Glutamatergic neuron (in vitro differentiated cells): ENCODE data around the gene UBTD2. TPM values are rescaled to one million over a fixed set of nuclear protein-coding genes. Genes with fewer than 3 reads are reported as not detected.
"Not testable (repeated sequence)": the region's sequence is repeated elsewhere in the genome, so short reads cannot be mapped to it uniquely, and the experiment has no call there.

Source experiments
- DNase-seq: peaks from one replicate; pipeline ENCODE4 v3.0.0; 2022
- H3K27ac Mint-ChIP-seq: one replicate; pipeline ENCODE4 v1.8.0; 2020; ENCODE audit warnings: mild to moderate bottlenecking, mixed read lengths, inconsistent platforms; ENCODE audit not compliant: unreplicated experiment
- H3K27me3 Mint-ChIP-seq: one replicate; pipeline ENCODE4 v1.8.0; 2020; ENCODE audit warnings: mild to moderate bottlenecking, moderate library complexity, mixed read lengths, inconsistent platforms; ENCODE audit not compliant: unreplicated experiment
- H3K36me3 Mint-ChIP-seq: one replicate; pipeline ENCODE4 v1.8.0; 2020; ENCODE audit warnings: mild to moderate bottlenecking, mixed read lengths, inconsistent platforms; ENCODE audit not compliant: unreplicated experiment
- H3K4me1 Mint-ChIP-seq: one replicate; pipeline ENCODE4 v1.8.0; 2020; ENCODE audit warnings: mild to moderate bottlenecking, low read depth, mixed read lengths, inconsistent platforms; ENCODE audit not compliant: unreplicated experiment
- H3K4me3 Mint-ChIP-seq: one replicate; pipeline ENCODE4 v1.8.0; 2020; ENCODE audit warnings: mild to moderate bottlenecking, mixed read lengths, inconsistent platforms; ENCODE audit not compliant: unreplicated experiment
- H3K9me3 Mint-ChIP-seq: one replicate; pipeline ENCODE4 v1.8.0; 2020; ENCODE audit warnings: mild to moderate bottlenecking, moderate library complexity, mixed read lengths, inconsistent platforms; ENCODE audit not compliant: unreplicated experiment
- long read RNA-seq: library from polyadenylated mRNA; unstranded; transcript quantifications from one replicate; pipeline ENCODE4 v2.0.0, GENCODE V29; 2020; ENCODE audit not compliant: unreplicated experiment
- total RNA-seq: library from RNA; stranded (reverse); fragmentation: NEBNext Ultra II Directional; extraction: Animal tissue kit (Norgen Biotek cat#: 25700); gene quantifications from one replicate; pipeline ENCODE4 v1.2.1, GENCODE V29; 2021; ENCODE audit not compliant: unreplicated experiment
- TF ChIP-seq, protein P1 (sequence below): fragments of 200-600 bp; sonication (generic); IDR thresholded peaks from one replicate; pipeline ENCODE4 v1.5.0; 2021; ENCODE audit not compliant: partially characterized antibody, unreplicated experiment

UBTD2 gene
- 68.1 TPM for total RNA-seq
- long read RNA-seq, partial matches to known transcripts = 0 of 10 reads
- long read RNA-seq, other reads (novel, unspliced or antisense) = 6 of 10 reads

GRCh38 chr5:172283020-172283861, at the start of gene UBTD2:
Gene UBTD2, minus strand, starts transcription at chr5:172283764. Its CDS starts 99 bp downstream, at chr5:172283665.
- Mint-ChIP-seq H3K36me3 (no peaks in the 10 kb centered on the region), H3K27me3 (peaks cover 8% of the 10 kb centered on the region), H3K9me3 (peaks cover 16% of the 10 kb centered on the region), H3K4me1 (peaks cover 16% of the 10 kb centered on the region), H3K27ac (peak within 1 kb of the TSS; percentile 98), H3K4me3 (peak within 1 kb of the TSS; percentile 90)
- TF ChIP-seq, protein P1, sequence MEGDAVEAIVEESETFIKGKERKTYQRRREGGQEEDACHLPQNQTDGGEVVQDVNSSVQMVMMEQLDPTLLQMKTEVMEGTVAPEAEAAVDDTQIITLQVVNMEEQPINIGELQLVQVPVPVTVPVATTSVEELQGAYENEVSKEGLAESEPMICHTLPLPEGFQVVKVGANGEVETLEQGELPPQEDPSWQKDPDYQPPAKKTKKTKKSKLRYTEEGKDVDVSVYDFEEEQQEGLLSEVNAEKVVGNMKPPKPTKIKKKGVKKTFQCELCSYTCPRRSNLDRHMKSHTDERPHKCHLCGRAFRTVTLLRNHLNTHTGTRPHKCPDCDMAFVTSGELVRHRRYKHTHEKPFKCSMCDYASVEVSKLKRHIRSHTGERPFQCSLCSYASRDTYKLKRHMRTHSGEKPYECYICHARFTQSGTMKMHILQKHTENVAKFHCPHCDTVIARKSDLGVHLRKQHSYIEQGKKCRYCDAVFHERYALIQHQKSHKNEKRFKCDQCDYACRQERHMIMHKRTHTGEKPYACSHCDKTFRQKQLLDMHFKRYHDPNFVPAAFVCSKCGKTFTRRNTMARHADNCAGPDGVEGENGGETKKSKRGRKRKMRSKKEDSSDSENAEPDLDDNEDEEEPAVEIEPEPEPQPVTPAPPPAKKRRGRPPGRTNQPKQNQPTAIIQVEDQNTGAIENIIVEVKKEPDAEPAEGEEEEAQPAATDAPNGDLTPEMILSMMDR = peak; percentile 72
- peak; percentile 85 for DNase-seq

DNA sequence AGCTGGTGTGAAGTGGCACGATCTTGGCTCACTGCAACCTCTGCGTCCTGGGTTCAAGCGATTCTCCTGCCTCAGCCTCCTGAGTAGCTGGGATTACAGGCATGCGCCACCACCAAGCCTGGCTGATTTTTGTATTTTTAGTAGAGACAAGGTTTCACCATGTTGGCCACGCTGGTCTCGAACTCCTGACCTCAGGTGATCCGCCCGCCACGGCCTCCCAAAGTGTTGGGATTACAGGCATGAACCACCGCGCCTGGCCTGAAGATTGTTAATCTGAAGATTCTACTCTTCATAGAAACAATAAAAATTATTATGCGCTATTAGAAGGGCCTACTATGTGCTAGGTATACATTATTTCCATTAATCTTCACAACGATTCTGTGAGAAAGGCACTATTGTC, 43.3 kb upstream of the UBTD2 start:
- not testable (repeated sequence) for H3K27ac Mint-ChIP-seq, DNase-seq, H3K27me3 Mint-ChIP-seq, H3K36me3 Mint-ChIP-seq, H3K9me3 Mint-ChIP-seq, H3K4me3 Mint-ChIP-seq, H3K4me1 Mint-ChIP-seq

GRCh38 chr5:172325452-172325851, 41.9 kb upstream of the UBTD2 start:
- DNase-seq = no peak

DNA sequence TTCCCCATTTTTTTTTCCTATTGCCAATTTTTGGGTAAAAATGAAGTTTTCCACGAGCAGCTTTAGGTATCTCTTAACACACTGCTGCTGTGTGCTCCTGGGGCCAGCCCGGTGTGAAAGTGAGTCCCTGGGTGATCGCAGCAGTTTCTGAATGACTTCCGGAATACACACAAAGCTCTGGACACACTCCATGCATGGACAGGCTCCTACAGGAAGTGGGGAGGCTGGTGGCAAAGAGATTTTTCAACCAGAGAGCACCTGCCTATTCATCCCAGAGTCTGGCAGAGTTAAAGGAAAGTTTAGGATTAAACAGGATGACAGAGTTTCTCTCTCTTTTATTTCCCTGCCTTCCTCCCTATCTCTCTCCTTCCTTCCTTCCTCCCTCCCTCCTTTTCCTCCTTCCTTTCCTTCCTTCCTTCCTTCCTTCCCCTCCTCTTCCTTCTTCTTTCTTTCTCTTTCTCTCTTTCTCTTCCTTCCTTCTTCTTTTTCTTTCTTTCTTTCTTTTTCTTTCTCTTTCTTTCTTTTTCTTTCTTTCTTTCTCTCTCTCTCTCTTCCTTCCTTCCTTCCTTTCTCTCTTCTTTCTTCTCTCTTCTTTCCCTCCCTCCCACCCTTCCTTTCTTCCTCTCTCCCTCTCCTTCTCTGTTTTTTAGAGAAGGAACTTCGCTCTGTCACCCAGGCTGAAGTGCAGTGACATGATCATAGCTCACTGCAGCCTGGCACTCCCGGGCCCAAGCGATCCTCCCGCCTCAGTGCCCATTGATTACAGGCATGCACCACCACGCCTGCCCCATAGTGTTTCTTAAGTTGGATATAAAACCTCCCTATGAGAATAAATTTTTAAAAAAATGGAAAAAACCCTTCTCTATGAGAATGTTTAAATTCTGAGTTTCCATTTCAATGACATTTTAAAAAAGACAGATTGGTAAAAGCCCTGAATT, 38.7 kb upstream of the UBTD2 start:
- no peak overlapping the region for H3K4me3 Mint-ChIP-seq
- no peak overlapping the region for H3K27ac Mint-ChIP-seq
- H3K9me3 Mint-ChIP-seq = peaks cover 1% of the 10 kb centered on the region
- no peaks in the 10 kb centered on the region for H3K4me1 Mint-ChIP-seq
- H3K36me3 Mint-ChIP-seq = peaks cover 4% of the 10 kb centered on the region
- H3K27me3 Mint-ChIP-seq = no peaks in the 10 kb centered on the region
- TF ChIP-seq, protein P1 = no peak
- no peak for DNase-seq

More at GRCh38 chr5:172325452-172325851, 41.9 kb upstream of the UBTD2 start:
- TF ChIP-seq, protein P1 = no peak
- peaks cover 3% of the 10 kb centered on the region for H3K27me3 Mint-ChIP-seq
- no peak overlapping the region for H3K4me3 Mint-ChIP-seq
- H3K4me1 Mint-ChIP-seq = no peaks in the 10 kb centered on the region
- H3K27ac Mint-ChIP-seq = no peak overlapping the region
- peaks cover 4% of the 10 kb centered on the region for H3K36me3 Mint-ChIP-seq
- H3K9me3 Mint-ChIP-seq = peaks cover 1% of the 10 kb centered on the region

DNA sequence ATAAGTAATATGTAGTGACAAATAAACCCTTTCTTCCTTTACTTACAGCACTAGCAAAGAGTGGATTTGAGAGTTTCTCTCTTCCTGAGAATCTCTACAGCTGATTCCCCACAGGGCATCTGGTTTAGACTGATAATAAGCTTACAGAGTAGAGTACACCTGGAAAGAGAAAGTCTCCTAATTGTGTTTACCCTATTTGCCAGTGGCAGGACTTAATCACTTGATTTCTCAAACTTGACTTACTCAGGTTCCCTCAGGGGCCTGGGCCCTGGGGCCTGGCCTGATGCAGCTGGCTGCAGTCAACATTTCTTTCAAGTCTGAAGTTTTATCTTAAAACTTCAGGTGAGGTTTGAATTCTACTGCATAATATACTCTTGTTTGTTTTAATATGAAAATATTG, 38.0 kb upstream of the UBTD2 start:
- Mint-ChIP-seq H3K27me3 (no peaks in the 10 kb centered on the region), H3K36me3 (peaks cover 4% of the 10 kb centered on the region), H3K4me3 (no peak overlapping the region), H3K27ac (no peak overlapping the region), H3K9me3 (peaks cover 1% of the 10 kb centered on the region), H3K4me1 (no peaks in the 10 kb centered on the region)
- TF ChIP-seq, protein P1 = no peak
- DNase-seq = no peak
